ENCODE measurements around the gene GAB4.

The GAB4 gene

GRCh38 chr22:16968218-16968595, 39.8 kb downstream of the GAB4 start:
- Mint-ChIP-seq H3K4me1 (no peaks in the 10 kb centered on the region), H3K4me3 (no peak overlapping the region), H3K27ac (no peak overlapping the region), H3K36me3 (no peaks in the 10 kb centered on the region), H3K27me3 (peaks cover 52% of the 10 kb centered on the region), H3K9me3 (no peaks in the 10 kb centered on the region)
- no peak for ATAC-seq

GRCh38 chr22:16967453-16968217, 40.4 kb downstream of the GAB4 start:
- no peaks in the 10 kb centered on the region for H3K9me3 Mint-ChIP-seq
- no peaks in the 10 kb centered on the region for H3K36me3 Mint-ChIP-seq
- H3K4me3 Mint-ChIP-seq, result no peak overlapping the region
- no peaks in the 10 kb centered on the region for H3K4me1 Mint-ChIP-seq
- H3K27me3 Mint-ChIP-seq, result peaks cover 46% of the 10 kb centered on the region
- no peak for ATAC-seq
- no peak overlapping the region for H3K27ac Mint-ChIP-seq

GRCh38 chr22:16966251-16966650, 41.8 kb downstream of the GAB4 start:
- Mint-ChIP-seq H3K27ac (no peak overlapping the region), H3K4me3 (no peak overlapping the region), H3K4me1 (no peaks in the 10 kb centered on the region), H3K9me3 (no peaks in the 10 kb centered on the region), H3K36me3 (no peaks in the 10 kb centered on the region), H3K27me3 (peaks cover 33% of the 10 kb centered on the region)
- no peak for ATAC-seq

DNA sequence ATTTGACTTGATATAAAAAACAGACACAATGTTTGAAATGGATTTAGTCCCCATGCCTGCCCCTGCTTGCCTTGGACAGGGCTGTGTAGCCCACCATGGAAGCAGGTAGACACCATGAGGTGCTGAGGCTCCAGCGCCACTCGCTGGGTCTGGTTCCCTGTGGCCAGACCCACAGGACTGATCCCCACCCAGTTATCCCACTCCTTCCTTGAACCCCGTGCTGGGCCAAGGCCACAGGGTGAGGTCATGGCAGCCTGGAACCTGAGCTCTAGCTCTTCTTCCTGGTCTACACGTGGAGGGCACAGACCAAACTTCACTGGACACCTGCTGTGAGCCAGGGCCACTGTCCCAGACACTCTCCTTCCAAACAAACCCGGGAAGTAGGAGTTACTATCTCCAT, 42.5 kb downstream of the GAB4 start:
- Mint-ChIP-seq H3K4me3 (no peak overlapping the region), H3K4me1 (no peaks in the 10 kb centered on the region), H3K27me3 (peaks cover 33% of the 10 kb centered on the region), H3K9me3 (no peaks in the 10 kb centered on the region), H3K36me3 (no peaks in the 10 kb centered on the region), H3K27ac (no peak overlapping the region)
- ATAC-seq, result no peak

GRCh38 chr22:16965083-16965482, 42.9 kb downstream of the GAB4 start:
- no peak for ATAC-seq
- H3K27me3 Mint-ChIP-seq, result peaks cover 33% of the 10 kb centered on the region
- no peak overlapping the region for H3K4me3 Mint-ChIP-seq
- H3K9me3 Mint-ChIP-seq, result no peaks in the 10 kb centered on the region
- no peaks in the 10 kb centered on the region for H3K36me3 Mint-ChIP-seq
- H3K4me1 Mint-ChIP-seq, result no peaks in the 10 kb centered on the region
- H3K27ac Mint-ChIP-seq, result no peak overlapping the region

GRCh38 chr22:16964366-16964765, 43.7 kb downstream of the GAB4 start:
- Mint-ChIP-seq H3K4me1 (no peaks in the 10 kb centered on the region), H3K9me3 (no peaks in the 10 kb centered on the region), H3K27ac (no peak overlapping the region), H3K27me3 (peaks cover 33% of the 10 kb centered on the region), H3K4me3 (no peak overlapping the region), H3K36me3 (no peaks in the 10 kb centered on the region)
- ATAC-seq, result no peak

DNA sequence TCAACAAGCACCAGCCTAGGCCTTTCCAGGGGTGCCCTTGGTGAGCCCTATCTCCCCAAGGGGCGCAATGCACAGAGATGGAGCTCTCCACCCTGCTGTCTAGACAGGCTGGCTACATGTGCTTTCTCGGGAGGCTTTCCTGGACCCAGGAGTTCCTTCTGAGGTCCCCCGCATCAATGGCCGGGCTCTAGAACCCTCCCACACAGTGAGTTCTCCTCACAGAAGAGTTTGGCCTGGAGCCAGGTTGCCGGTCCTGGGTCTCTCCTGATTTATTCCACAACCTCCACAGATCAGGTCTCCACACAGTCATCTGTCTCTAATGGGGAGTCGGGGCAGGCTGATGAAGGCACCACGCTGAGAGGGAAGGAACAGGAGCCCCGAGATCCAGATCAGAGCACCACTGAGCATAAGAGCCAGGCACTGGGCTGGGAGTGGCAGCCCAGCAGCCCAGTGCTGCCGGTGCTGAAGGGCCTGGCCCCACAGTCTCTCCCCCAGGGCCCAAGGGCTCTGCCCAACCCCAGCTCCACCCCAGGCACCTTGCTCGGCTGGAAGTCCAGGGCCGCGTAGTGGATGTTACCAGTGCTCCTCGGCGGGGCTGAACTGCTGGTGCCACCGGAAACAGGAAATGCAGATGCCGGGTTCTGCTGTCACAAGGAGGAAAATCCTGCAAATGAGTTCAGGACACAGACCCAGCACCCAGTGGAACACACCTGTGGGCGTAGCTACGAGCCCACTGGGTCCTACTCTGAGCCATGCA, 44.7 kb downstream of the GAB4 start:
- no peaks in the 10 kb centered on the region for H3K4me1 Mint-ChIP-seq
- no peak for ATAC-seq
- H3K27me3 Mint-ChIP-seq, result peaks cover 29% of the 10 kb centered on the region
- no peak overlapping the region for H3K4me3 Mint-ChIP-seq
- no peaks in the 10 kb centered on the region for H3K9me3 Mint-ChIP-seq
- H3K27ac Mint-ChIP-seq, result no peak overlapping the region
- H3K36me3 Mint-ChIP-seq, result no peaks in the 10 kb centered on the region

DNA sequence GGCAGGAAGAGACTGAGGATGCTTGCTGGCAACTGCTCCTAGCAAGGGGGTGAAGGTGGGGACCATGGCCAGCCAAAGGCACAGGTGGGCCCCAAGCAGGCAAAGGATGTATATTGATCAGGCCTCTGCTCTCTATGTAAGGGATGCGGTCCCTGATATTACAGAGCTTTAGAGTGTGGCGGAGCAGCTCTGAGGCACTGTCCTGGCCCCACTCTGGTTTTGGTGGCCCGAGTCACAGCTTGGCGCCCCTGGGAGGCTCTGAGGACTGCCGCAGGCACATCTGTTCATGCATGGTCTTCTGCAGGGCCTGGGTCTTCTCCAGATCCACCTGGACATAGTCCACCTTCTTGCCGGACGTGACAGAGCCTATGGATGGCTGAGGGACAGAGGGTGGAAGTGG, 45.5 kb downstream of the GAB4 start:
- Mint-ChIP-seq H3K27ac (no peak overlapping the region), H3K36me3 (no peaks in the 10 kb centered on the region), H3K27me3 (peaks cover 23% of the 10 kb centered on the region), H3K9me3 (no peaks in the 10 kb centered on the region), H3K4me3 (no peak overlapping the region), H3K4me1 (no peaks in the 10 kb centered on the region)
- ATAC-seq, result no peak

- Mint-ChIP-seq H3K4me1 (no peaks in the 10 kb centered on the region), H3K9me3 (no peaks in the 10 kb centered on the region), H3K27me3 (peaks cover 18% of the 10 kb centered on the region), H3K27ac (no peak overlapping the region), H3K4me3 (no peak overlapping the region), H3K36me3 (no peaks in the 10 kb centered on the region)
- no peak for ATAC-seq
Measured at GRCh38 chr22:16961477-16962186, 46.4 kb downstream of the GAB4 start.

DNA sequence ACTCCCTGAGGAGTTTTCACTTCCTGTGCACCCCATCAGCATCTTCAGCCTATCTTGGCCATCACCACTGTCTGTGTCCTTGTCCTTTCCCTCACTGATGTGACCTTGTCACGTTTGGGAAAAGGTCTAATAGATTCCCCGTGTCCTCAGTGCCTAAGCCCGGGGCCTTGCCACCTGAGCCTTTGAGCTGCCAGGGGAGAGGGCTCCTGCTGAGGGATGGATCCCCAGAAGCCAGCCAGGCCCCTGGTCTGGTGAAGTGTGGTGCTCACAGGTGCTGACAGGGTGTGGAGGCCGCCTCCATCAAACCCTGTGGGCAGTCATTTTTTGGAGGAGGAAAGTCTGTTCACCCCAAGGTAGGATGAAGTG, 47.2 kb downstream of the GAB4 start:
- no peaks in the 10 kb centered on the region for H3K9me3 Mint-ChIP-seq
- H3K36me3 Mint-ChIP-seq, result no peaks in the 10 kb centered on the region
- no peak overlapping the region for H3K4me3 Mint-ChIP-seq
- no peak overlapping the region for H3K27ac Mint-ChIP-seq
- no peak for ATAC-seq
- H3K27me3 Mint-ChIP-seq, result peaks cover 11% of the 10 kb centered on the region
- no peaks in the 10 kb centered on the region for H3K4me1 Mint-ChIP-seq

- H3K27me3 Mint-ChIP-seq, result peaks cover 15% of the 10 kb centered on the region
- no peaks in the 10 kb centered on the region for H3K9me3 Mint-ChIP-seq
- H3K4me3 Mint-ChIP-seq, result no peak overlapping the region
- no peak overlapping the region for H3K27ac Mint-ChIP-seq
- H3K4me1 Mint-ChIP-seq, result no peaks in the 10 kb centered on the region
- H3K36me3 Mint-ChIP-seq, result no peaks in the 10 kb centered on the region
- no peak for ATAC-seq
Measured at GRCh38 chr22:16960220-16960883, 47.7 kb downstream of the GAB4 start.

GRCh38 chr22:16959345-16959930, 48.6 kb downstream of the GAB4 start:
- ATAC-seq, result no peak
- Mint-ChIP-seq H3K4me1 (no peaks in the 10 kb centered on the region), H3K27ac (no peak overlapping the region), H3K9me3 (no peaks in the 10 kb centered on the region), H3K36me3 (no peaks in the 10 kb centered on the region), H3K4me3 (no peak overlapping the region), H3K27me3 (peaks cover 19% of the 10 kb centered on the region)

GRCh38 chr22:16958475-16958874, 49.5 kb downstream of the GAB4 start:
- Mint-ChIP-seq H3K36me3 (no peaks in the 10 kb centered on the region), H3K27me3 (peaks cover 13% of the 10 kb centered on the region), H3K4me1 (no peaks in the 10 kb centered on the region), H3K4me3 (no peak overlapping the region), H3K9me3 (no peaks in the 10 kb centered on the region), H3K27ac (no peak overlapping the region)
- ATAC-seq, result no peak

DNA sequence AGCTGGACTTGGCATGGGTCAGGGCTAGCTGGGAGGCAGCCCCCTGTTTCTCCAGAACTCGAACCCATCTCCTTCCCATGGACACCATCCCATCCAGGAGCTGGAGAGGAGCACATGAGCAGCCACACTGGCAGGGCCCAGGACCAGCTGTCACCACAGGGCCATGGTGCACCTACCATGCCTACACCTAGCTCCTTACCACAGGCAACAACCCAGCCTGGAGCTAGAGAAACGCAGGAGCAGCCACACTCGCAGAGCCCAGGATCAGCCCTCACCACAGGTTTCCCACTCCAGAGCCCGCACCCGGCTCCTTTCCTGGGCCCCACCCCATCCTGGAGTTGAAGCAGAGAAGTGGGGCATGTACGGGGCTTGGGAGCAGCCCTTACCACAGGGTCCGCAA, 50.2 kb downstream of the GAB4 start:
- no peak overlapping the region for H3K4me3 Mint-ChIP-seq
- no peaks in the 10 kb centered on the region for H3K9me3 Mint-ChIP-seq
- ATAC-seq, result no peak
- H3K36me3 Mint-ChIP-seq, result no peaks in the 10 kb centered on the region
- peaks cover 13% of the 10 kb centered on the region for H3K27me3 Mint-ChIP-seq
- H3K4me1 Mint-ChIP-seq, result no peaks in the 10 kb centered on the region
- H3K27ac Mint-ChIP-seq, result no peak overlapping the region

DNA sequence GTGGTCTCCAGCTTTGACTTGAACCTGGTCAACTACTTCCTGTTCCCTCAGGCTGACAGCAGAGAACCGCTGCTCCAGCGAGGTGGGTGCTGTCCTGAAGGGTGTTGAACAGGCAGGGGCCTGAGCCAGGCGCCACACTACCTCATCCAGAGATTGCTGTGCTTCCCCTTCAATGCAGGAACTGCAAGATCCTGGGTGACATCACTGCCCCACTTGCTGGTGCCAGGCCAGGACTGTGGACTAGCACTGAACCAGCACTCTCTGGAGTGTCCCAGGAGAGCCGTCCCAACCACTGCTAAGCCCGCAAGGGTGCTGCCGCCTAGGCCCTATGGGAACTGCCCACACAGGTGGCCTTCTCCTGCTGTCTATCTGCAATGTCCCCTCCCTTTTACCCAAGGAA, 51.7 kb downstream of the GAB4 start:
- Mint-ChIP-seq H3K4me3 (no peak overlapping the region), H3K9me3 (no peaks in the 10 kb centered on the region), H3K36me3 (no peaks in the 10 kb centered on the region), H3K27me3 (peaks cover 13% of the 10 kb centered on the region), H3K4me1 (no peaks in the 10 kb centered on the region), H3K27ac (no peak overlapping the region)
- no peak for ATAC-seq

All from stimulated activated memory B cell treated with anti-CD40 and anti-IgM and Interleukin-4, amounts not matched to agents 10 μg/mL and 1 μg/mL and 100 μg/mL, for 72 hours (primary cell).